ENCODE data around the gene C1QA.

- TF ChIP-seq CTCF (IDR thresholded peaks at IDR 0.05) (no peak), POLR2A (IDR thresholded peaks at IDR 0.05) (no peak)
Measured at GRCh38 chr1:22646384-22646783, 10.0 kb downstream of the C1QA start.
